HG03045 (cell line): Measurements from ENCODE around the gene JTB.
"Not testable (repeated sequence)": the region's sequence is repeated elsewhere in the genome, so short reads cannot be mapped to it uniquely, and the experiment has no call there.

ENCODE experiments used
- ATAC-seq: cut with Tn5 transposase; IDR thresholded peaks from one replicate; pipeline ENCODE4 v1.9.1; 2021; ENCODE audit warnings: mild to moderate bottlenecking, moderate library complexity; ENCODE audit not compliant: unreplicated experiment

Gene JTB

DNA sequence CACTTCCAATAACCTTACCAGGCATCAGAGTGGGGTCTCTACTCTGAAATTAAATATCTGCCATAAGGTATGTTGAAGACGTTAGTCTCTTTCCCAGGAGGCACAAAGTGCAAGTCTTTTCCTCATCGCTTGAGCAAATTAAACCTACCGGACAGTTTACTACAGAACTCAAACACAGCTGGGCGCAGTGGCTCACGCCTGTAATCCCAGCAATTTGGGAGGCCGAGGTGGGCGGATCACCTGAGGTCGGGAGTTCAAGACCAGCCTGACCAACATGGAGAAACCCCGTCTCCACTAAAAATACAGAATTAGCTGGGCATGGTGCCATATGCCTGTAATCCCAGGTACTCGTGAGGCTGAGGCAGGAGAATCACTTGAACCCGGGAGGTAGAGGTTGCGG, 1.6 kb upstream of the JTB start:
- ATAC-seq, result not testable (repeated sequence)

DNA sequence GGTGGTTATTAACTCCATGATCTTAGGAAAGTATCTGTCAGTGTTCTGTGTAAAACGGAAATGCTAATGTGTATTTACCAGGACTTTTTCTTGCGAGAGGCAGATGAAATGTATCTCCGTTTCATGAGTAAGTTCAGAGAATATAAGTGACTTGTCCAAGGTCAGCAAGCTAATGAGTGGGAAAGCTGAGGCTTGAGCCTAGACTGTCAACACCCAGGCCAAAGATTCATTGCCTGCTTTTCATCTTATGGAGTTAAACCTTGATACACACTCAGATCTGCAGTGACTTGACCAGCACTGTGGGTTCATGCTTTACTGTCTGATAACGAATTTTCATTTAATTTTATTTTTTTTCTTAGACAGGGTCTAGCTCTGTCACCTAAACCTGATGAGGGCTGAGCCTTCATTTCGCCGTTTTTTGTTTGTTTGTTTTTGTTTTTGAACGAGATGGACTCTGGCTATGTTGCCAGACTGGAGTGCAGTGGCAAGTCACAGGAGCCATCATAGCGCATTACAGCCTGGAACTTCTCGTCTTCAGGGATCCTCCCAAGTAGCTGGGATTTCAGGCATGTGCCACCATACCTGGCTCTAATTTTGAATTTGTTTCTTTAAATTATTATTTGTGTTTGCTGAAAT, 918 bp upstream of the JTB start:
- no peak for ATAC-seq

GRCh38 chr1:153976819-153977249, 640 bp downstream of the JTB start:
- ATAC-seq, result no peak

DNA sequence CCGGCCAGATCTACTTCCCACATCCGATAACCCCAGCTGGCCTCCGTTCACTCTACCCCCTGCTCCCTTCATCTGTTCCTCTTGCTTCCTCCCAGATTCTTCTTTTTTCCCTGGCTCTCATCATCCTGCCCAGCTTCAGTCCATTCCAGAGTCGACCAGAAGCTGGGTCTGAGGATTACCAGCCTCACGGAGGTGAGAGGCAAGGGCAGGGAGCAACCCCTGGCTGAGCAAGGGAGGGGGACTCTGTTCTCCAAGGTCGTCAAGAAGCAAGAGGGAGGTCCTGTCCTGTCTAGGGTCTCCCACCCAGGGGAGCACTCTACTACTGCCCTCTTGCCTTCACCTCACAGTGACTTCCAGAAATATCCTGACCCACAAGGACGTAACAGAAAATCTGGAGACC, 3.9 kb downstream of the JTB start:
- ATAC-seq, result no peak

DNA sequence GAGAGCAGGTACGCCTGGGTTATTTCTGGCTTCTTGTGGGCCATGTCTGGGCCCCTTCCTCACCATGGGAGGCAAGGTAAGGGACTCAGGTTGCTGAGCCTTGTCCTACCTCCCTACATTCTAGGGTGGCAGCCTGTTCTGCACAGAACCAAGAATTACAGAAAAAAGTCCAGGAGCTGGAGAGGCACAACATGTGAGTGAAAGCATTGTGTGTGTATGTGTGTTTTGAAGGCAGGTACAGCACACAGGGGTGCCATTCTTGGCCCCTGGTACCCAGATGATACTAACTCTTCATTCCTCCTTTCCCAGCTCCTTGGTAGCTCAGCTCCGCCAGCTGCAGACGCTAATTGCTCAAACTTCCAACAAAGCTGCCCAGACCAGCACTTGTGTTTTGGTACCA, 4.4 kb downstream of the JTB start:
- no peak for ATAC-seq

DNA sequence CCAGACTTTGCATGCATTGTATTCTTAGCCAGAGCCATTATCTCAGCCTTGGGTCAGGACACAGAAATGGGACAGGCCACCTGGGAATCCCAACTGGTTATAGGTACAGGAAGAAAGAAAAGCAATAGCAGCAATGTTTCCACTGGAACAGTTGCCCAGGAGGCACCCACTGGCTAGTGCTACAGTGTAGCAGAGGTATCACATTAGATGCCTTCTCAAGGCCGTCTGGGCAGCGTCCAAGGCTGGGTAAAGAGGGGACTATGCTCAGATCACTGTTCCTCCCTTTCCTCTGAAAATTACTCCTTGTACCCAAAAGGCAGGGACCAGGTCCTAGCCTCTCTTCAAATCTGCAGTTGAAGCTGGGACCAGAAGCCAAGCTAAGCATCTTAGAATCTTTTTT, 7.1 kb downstream of the JTB start:
- ATAC-seq, result no peak

DNA sequence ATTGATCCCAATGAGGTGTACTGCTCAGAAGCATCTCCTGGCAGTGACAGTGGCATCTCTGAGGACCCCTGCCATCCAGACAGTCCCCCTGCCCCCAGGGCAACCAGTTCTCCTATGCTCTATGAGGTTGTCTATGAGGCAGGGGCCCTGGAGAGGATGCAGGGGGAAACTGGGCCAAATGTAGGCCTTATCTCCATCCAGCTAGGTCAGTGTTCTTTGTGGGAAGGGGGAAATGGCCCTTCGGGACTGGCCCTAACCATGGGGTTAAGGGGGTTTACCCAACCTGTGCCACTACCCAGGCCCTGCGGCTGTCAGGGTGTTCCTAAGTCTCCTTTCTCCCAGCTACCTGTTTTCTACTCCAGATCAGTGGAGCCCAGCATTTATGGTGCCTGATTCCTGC, 8.5 kb downstream of the JTB start:
- ATAC-seq, result no peak

- ATAC-seq, result no peak
Measured at GRCh38 chr1:153968408-153968807, 9.1 kb downstream of the JTB start.

DNA sequence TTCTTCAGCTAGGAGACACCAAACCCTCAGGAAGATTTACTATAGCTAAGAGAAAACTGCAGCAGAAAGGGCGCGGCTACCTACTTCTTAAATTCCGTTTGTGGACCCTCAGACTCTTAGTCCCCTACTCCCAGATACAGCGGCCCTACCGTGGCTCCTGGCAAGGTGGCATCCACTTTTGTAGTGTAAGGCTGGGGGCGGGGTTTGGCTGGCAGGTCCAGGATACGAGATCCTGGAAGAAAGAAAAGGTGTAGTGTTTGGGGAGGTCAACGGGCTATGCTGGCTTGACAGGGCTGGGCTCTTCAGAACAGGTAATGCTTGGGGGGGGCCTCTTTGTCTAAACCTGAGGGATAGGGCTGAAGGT, 9.5 kb downstream of the JTB start:
- ATAC-seq, result no peak

- peak; percentile 70 for ATAC-seq
Measured at GRCh38 chr1:153967107-153967999, 10.1 kb downstream of the JTB start, which contains the start of gene CREB3L4. TSS of gene CREB3L4 (plus strand) at chr1:153967902. CDS start at chr1:153968526, 624 bp downstream.

- ATAC-seq, result peak; percentile 2
Measured at GRCh38 chr1:153963850-153964331, 13.6 kb downstream of the JTB start.

GRCh38 chr1:153963030-153963849, 14.2 kb downstream of the JTB start, which contains the start of gene SLC39A1:
TSS of gene SLC39A1 (minus strand) at chr1:153963537. CDS start at chr1:153962715, 822 bp downstream.
- peak; percentile 57 for ATAC-seq

- ATAC-seq, result no peak
Measured at GRCh38 chr1:153962088-153963029, 15.1 kb downstream of the JTB start.

GRCh38 chr1:153961421-153961820, 16.1 kb downstream of the JTB start:
- no peak for ATAC-seq

DNA sequence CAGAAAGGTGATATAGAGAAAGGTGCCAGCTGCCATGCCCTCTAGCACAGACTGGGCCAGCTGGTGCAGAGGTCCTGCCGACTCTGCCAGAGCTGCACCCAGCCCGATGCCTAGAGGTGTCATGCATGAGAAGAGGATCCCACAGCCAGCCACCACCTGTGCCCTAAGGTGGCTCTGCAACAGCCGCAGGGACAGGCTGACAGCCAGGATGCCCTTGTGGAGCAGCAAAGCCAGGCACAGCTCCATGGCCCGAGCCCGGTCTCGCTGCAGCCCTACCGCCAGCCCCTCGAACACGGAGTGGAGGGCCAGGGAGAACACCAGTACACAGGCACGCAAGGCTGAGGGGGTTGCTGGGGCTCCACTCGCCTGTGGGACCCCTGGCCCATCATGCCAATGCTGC, 17.3 kb downstream of the JTB start:
- ATAC-seq, result no peak

DNA sequence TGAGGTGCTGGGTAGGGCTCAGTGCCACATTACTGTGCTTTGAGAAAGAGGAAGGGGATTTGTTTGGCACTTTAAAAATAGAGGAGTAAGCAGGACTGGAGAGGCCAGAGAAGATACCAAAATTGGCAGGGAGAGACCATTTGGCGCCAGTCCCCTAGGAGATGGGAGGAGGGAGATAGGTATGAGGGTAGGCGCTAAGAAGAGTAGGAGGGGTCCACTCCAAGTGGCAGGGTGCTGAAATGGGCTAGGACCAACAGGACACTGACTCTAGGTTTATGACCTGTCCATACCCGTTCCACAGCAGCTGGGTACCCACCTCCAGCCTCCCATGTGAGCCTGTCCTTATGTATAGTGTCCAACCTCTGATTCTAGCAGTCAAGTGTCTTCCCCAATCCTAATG, 18.0 kb downstream of the JTB start:
- ATAC-seq, result no peak

DNA sequence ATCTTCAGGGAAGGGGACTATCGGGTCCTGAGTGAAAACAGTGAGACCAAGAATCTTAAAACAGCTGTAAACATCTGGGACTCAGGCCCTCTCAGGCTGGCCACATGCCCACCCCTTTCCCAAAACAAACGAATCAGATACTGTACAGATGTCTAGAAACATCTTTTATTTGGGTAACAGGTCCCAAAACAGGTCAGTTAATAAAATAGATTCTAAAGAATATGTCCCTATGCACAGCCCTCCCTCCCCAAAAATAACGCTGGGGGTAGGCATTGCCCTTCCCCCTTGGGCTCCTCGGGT, 18.6 kb downstream of the JTB start:
- no peak for ATAC-seq

GRCh38 chr1:153958111-153958960, 19.1 kb downstream of the JTB start, which contains the start of gene CRTC2:
TSS of gene CRTC2 (minus strand) at chr1:153958612. CDS start at chr1:153958497, 115 bp downstream.
- peak; percentile 74 for ATAC-seq

DNA sequence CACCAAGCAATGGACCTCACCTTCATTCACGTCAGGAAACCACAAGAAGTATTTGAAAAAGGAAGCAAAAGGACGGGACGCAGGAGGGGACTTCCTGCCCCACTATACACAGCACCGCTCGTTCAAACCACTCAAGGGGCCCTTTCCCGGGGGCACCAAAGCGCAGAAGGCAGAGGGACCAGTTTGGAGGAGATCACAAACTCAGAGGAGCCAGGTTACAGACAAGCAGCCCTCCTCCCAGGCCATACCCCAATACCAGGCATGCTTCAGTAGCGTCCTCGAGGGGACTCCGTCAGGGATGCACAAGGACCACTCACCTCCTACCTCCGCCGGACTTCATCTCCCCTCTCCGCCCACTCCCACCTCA, 19.7 kb downstream of the JTB start:
- ATAC-seq, result peak; percentile 4
